ENCODE results near the gene PEX10.

- no peak for TF ChIP-seq EP300 (conservative IDR thresholded peaks at IDR 0.05; ENCODE audit: poor library complexity, severe bottlenecking)
- TF ChIP-seq CTCF (IDR thresholded peaks at IDR 0.05; ENCODE audit: poor library complexity, severe bottlenecking) = no peak
- TF ChIP-seq EZH2 (IDR thresholded peaks at IDR 0.05; ENCODE audit: borderline replicate concordance, insufficient read depth, low read length, poor library complexity, severe bottlenecking) = no peak
- TF ChIP-seq SMC3 (conservative IDR thresholded peaks at IDR 0.05; ENCODE audit: poor library complexity) = no peak
- TF ChIP-seq MXI1 (conservative IDR thresholded peaks at IDR 0.05; ENCODE audit: poor library complexity, severe bottlenecking) = no peak
- TF ChIP-seq POLR2AphosphoS5 (IDR thresholded peaks at IDR 0.05) = no peak
- no peak for TF ChIP-seq RAD21 (conservative IDR thresholded peaks at IDR 0.05)
- TF ChIP-seq REST (IDR thresholded peaks at IDR 0.05; ENCODE audit: borderline replicate concordance) = no peak
- TF ChIP-seq TAF1 (IDR thresholded peaks at IDR 0.05; ENCODE audit: low read depth) = no peak
These were observed 6.5 kb upstream of the PEX10 start for GRCh38 chr1:2418791-2419320.

All from neural cell (in vitro differentiated cells).